HEK293T (cell line): ENCODE measurements around the gene ATP5ME.

ENCODE experiments used
- CTCF ChIA-PET: fragments of 350-600 bp; formaldehyde crosslinking; extraction: SDS; loops from one replicate; lab custom pipeline; 2021; ENCODE audit warnings: antibody characterized with exemption, inconsistent platforms; lab: Yijun Ruan, JAX
- POLR2A ChIA-PET: fragments of 350-600 bp; formaldehyde crosslinking; extraction: SDS; loops from one replicate; lab custom pipeline; 2020; ENCODE audit warnings: antibody characterized with exemption, inconsistent platforms; lab: Yijun Ruan, JAX
- DNase-seq: peaks from one replicate; pipeline ENCODE4 v3.0.0; 2012; ENCODE audit warnings: mixed read lengths; ENCODE audit errors: extremely low spot score
- ARNT ChIP-seq: fragments of 450-650 bp; IDR thresholded peaks from 2 replicates; pipeline ENCODE4 v1.6.1; 2017; ENCODE audit warnings: mild to moderate bottlenecking
- BHLHE40 ChIP-seq: fragments of 450-650 bp; IDR thresholded peaks from 2 replicates; pipeline ENCODE4 v1.6.1; 2016; ENCODE audit warnings: mild to moderate bottlenecking, moderate library complexity, borderline replicate concordance
- CTBP1 ChIP-seq: fragments of 450-650 bp; IDR thresholded peaks from 2 replicates; pipeline ENCODE4 v1.6.1; 2016; ENCODE audit warnings: borderline replicate concordance
- ELF4 ChIP-seq: fragments of 450-650 bp; IDR thresholded peaks from 2 replicates; pipeline ENCODE4 v1.6.1; 2017; ENCODE audit warnings: antibody characterized with exemption
- FOXA1 ChIP-seq: fragments of 450-650 bp; IDR thresholded peaks from 2 replicates; pipeline ENCODE4 v1.6.1; 2016; ENCODE audit warnings: mild to moderate bottlenecking
- FOXK2 ChIP-seq: fragments of 450-650 bp; IDR thresholded peaks from 2 replicates; pipeline ENCODE4 v1.6.1; 2016; ENCODE audit warnings: mild to moderate bottlenecking
- FOXM1 ChIP-seq: fragments of 450-650 bp; IDR thresholded peaks from 2 replicates; pipeline ENCODE4 v1.6.1; 2017; ENCODE audit warnings: mild to moderate bottlenecking, borderline replicate concordance
- HDGF ChIP-seq: fragments of 450-650 bp; IDR thresholded peaks from 2 replicates; pipeline ENCODE4 v1.6.1; 2017; ENCODE audit warnings: antibody characterized with exemption, borderline replicate concordance
- L3MBTL2 ChIP-seq: fragments of 450-650 bp; conservative IDR thresholded peaks from 2 replicates; pipeline ENCODE4 v1.6.1; 2016; ENCODE audit warnings: mild to moderate bottlenecking
- LEF1 ChIP-seq: fragments of 450-650 bp; IDR thresholded peaks from 2 replicates; pipeline ENCODE4 v1.6.1; 2017; ENCODE audit warnings: mild to moderate bottlenecking, borderline replicate concordance
- NFRKB ChIP-seq: fragments of 450-650 bp; IDR thresholded peaks from 2 replicates; pipeline ENCODE4 v1.6.1; 2016; ENCODE audit warnings: mild to moderate bottlenecking, moderate library complexity
- PKNOX1 ChIP-seq: fragments of 450-650 bp; IDR thresholded peaks from 2 replicates; pipeline ENCODE4 v1.6.1; 2016
- SP1 ChIP-seq: fragments of 450-650 bp; IDR thresholded peaks from 2 replicates; pipeline ENCODE4 v1.6.1; 2017
- SUZ12 ChIP-seq: fragments of 450-650 bp; IDR thresholded peaks from 2 replicates; pipeline ENCODE4 v1.6.1; 2016; ENCODE audit warnings: mild to moderate bottlenecking
- TARDBP ChIP-seq: fragments of 450-650 bp; IDR thresholded peaks from 2 replicates; pipeline ENCODE4 v1.6.1; 2016
- ZNF384 ChIP-seq: fragments of 450-650 bp; IDR thresholded peaks from 2 replicates; pipeline ENCODE4 v1.6.1; 2016

The ATP5ME gene

GRCh38 chr4:704971-705277 lies 30.8 kb upstream of the ATP5ME start:
- POLR2A ChIA-PET = interaction anchor here (1.0 kb wide), 1 partner anchor 20 kb away, joined by 3 read pairs; no protein-coding TSS in a partner anchor
- TF ChIP-seq FOXK2 (no peak), L3MBTL2 (no peak), PKNOX1 (no peak), FOXM1 (no peak), SUZ12 (no peak), LEF1 (no peak), NFRKB (no peak), SP1 (no peak), HDGF (no peak), BHLHE40 (no peak), ELF4 (no peak), FOXA1 (no peak), TARDBP (no peak), ZNF384 (no peak), ARNT (no peak)
- no peak for DNase-seq
- CTCF ChIA-PET = no interaction called here

GRCh38 chr4:704198-704891 lies 30.3 kb upstream of the ATP5ME start:
- ChIA-PET CTCF (no interaction called here), POLR2A (no interaction called here)
- no peak for TF ChIP-seq FOXM1
- no peak for TF ChIP-seq SP1
- no peak for DNase-seq

- no peak for TF ChIP-seq CTBP1
- no peak for TF ChIP-seq BHLHE40
- no peak for TF ChIP-seq PKNOX1
- TF ChIP-seq ARNT = no peak
- no peak for TF ChIP-seq FOXM1
- TF ChIP-seq TARDBP = no peak
- TF ChIP-seq LEF1 = no peak
- no peak for TF ChIP-seq ZNF384
- TF ChIP-seq SUZ12 = no peak
- TF ChIP-seq FOXK2 = no peak
- TF ChIP-seq SP1 = no peak
- TF ChIP-seq ELF4 = no peak
- no peak for TF ChIP-seq NFRKB
- no peak for TF ChIP-seq L3MBTL2
- TF ChIP-seq HDGF = no peak
- no peak for TF ChIP-seq FOXA1
- DNase-seq = no peak
- ChIA-PET POLR2A (no interaction called here), CTCF (no interaction called here)
Measured at GRCh38 chr4:703336-704197, 29.5 kb upstream of the ATP5ME start.

- TF ChIP-seq L3MBTL2 (no peak), FOXA1 (no peak), NFRKB (no peak), FOXM1 (no peak), HDGF (no peak)
- ChIA-PET POLR2A (no interaction called here), CTCF (no interaction called here)
- no peak for DNase-seq
Measured at GRCh38 chr4:702618-703048, 28.6 kb upstream of the ATP5ME start.

- ChIA-PET POLR2A (interaction anchor here (1.0 kb wide), 1 partner anchor 17 kb away, joined by 3 read pairs; no protein-coding TSS in a partner anchor), CTCF (interaction anchor here (2.2 kb wide), 1 partner anchor 17 kb away, joined by 11 read pairs; no protein-coding TSS in a partner anchor)
- no peak for DNase-seq
- TF ChIP-seq FOXA1 (no peak), TARDBP (no peak), NFRKB (no peak), FOXM1 (no peak), HDGF (no peak), ARNT (no peak), ZNF384 (no peak), BHLHE40 (no peak), SUZ12 (no peak), SP1 (no peak), L3MBTL2 (no peak), LEF1 (no peak), FOXK2 (no peak), PKNOX1 (no peak), CTBP1 (no peak), ELF4 (no peak)
Measured at GRCh38 chr4:700587-701264, 26.6 kb upstream of the ATP5ME start.
